Measurements from ENCODE around the gene INTS6.

The INTS6 gene

GRCh38 chr13:51435002-51435578 lies 17.7 kb downstream of the INTS6 start:
- ChIA-PET POLR2A (ENCODE audit: low non-redundant PET) (interaction anchor here (0.6 kb wide), 1 partner anchor 159 kb away, joined by 3 read pairs; no protein-coding TSS in a partner anchor), CTCF (interaction anchor here (0.5 to 0.7 kb wide), 8 partner anchors 10 to 678 kb away, joined by 3 to 5 read pairs (median 3); no protein-coding TSS in a partner anchor)
- DNase-seq (ENCODE audit: low spot score), result no peak
- TF ChIP-seq CTCF (conservative IDR thresholded peaks at IDR 0.05; ENCODE audit: low read depth), result peak; percentile 58
- H3K27ac ChIP-seq, result no peak overlapping the region

- ChIA-PET POLR2A (ENCODE audit: low non-redundant PET) (no interaction called here), CTCF (no interaction called here)
- no peak for TF ChIP-seq CTCF (conservative IDR thresholded peaks at IDR 0.05; ENCODE audit: low read depth)
- no peak for DNase-seq (ENCODE audit: low spot score)
- H3K27ac ChIP-seq, result no peak overlapping the region
Measured at GRCh38 chr13:51432576-51432975, 20.3 kb downstream of the INTS6 start.

GRCh38 chr13:51426982-51427381 lies 25.9 kb downstream of the INTS6 start:
- no peak for DNase-seq (ENCODE audit: low spot score)
- POLR2A ChIA-PET (ENCODE audit: low non-redundant PET), result no interaction called here
- CTCF ChIA-PET, result no interaction called here
- TF ChIP-seq CTCF (conservative IDR thresholded peaks at IDR 0.05; ENCODE audit: low read depth), result no peak
- H3K27ac ChIP-seq, result no peak overlapping the region

- DNase-seq (ENCODE audit: low spot score), result no peak
- ChIA-PET CTCF (interaction anchor here (0.7 to 0.8 kb wide), 2 partner anchors 67 to 300 kb away, joined by 3 read pairs; no protein-coding TSS in a partner anchor), POLR2A (ENCODE audit: low non-redundant PET) (no interaction called here)
- no peak overlapping the region for H3K27ac ChIP-seq
- no peak for TF ChIP-seq CTCF (conservative IDR thresholded peaks at IDR 0.05; ENCODE audit: low read depth)
Measured at GRCh38 chr13:51425410-51426042, 27.3 kb downstream of the INTS6 start.

- no peak for DNase-seq (ENCODE audit: low spot score)
- TF ChIP-seq CTCF (conservative IDR thresholded peaks at IDR 0.05; ENCODE audit: low read depth), result no peak
- H3K27ac ChIP-seq, result no peak overlapping the region
- ChIA-PET POLR2A (ENCODE audit: low non-redundant PET) (no interaction called here), CTCF (interaction anchor here (0.6 kb wide), 1 partner anchor 53 kb away, joined by 3 read pairs; no protein-coding TSS in a partner anchor)
Measured at GRCh38 chr13:51423766-51424165, 29.1 kb downstream of the INTS6 start.

- ChIA-PET CTCF (no interaction called here), POLR2A (ENCODE audit: low non-redundant PET) (no interaction called here)
- H3K27ac ChIP-seq, result no peak overlapping the region
- DNase-seq (ENCODE audit: low spot score), result no peak
- no peak for TF ChIP-seq CTCF (conservative IDR thresholded peaks at IDR 0.05; ENCODE audit: low read depth)
Measured at GRCh38 chr13:51422484-51422883, 30.4 kb downstream of the INTS6 start.

Data from RWPE1 (cell line).